Activated CD4-positive, alpha-beta T cell treated with anti-CD3 and anti-CD28 coated beads, Interleukin-2, amount 10 ng/mL, durations not matched to agents 24 days and 14 days (primary cell): ENCODE data around the gene GALNS. TPM values are rescaled to one million over a fixed set of nuclear protein-coding genes. Genes with fewer than 3 reads are reported as not detected.
"Not testable (repeated sequence)": the region's sequence is repeated elsewhere in the genome, so short reads cannot be mapped to it uniquely, and the experiment has no call there.

Source experiments
- DNase-seq: peaks from one replicate; pipeline ENCODE4 v3.0.0; 2022
- H3K27ac Mint-ChIP-seq: one replicate; pipeline ENCODE4 v1.8.0; 2022; ENCODE audit warnings: mild to moderate bottlenecking, mixed read lengths
- H3K27me3 Mint-ChIP-seq: one replicate; pipeline ENCODE4 v1.8.0; 2022; ENCODE audit warnings: mixed read lengths
- H3K36me3 Mint-ChIP-seq: one replicate; pipeline ENCODE4 v1.8.0; 2022; ENCODE audit warnings: low read depth, mild to moderate bottlenecking, mixed read lengths
- H3K4me1 Mint-ChIP-seq: one replicate; pipeline ENCODE4 v1.8.0; 2021; ENCODE audit warnings: mixed read lengths
- H3K4me3 Mint-ChIP-seq: one replicate; pipeline ENCODE4 v1.8.0; 2022; ENCODE audit warnings: mild to moderate bottlenecking, moderate library complexity, mixed read lengths
- H3K9me3 Mint-ChIP-seq: one replicate; pipeline ENCODE4 v1.8.0; 2021; ENCODE audit warnings: mixed read lengths
- intact Hi-C: fragments of 100-400 bp; cut with micrococcal nuclease; formaldehyde crosslinking; loops from one replicate; pipeline ENCODE4 v1.15.1; 2023
- total RNA-seq: library from RNA; stranded (reverse); gene quantifications from 2 replicates; pipeline ENCODE4 v1.2.3, GENCODE V29; 2022

The GALNS gene
- total RNA-seq, 1 donor from 2014 or later = 23.2 TPM

DNA sequence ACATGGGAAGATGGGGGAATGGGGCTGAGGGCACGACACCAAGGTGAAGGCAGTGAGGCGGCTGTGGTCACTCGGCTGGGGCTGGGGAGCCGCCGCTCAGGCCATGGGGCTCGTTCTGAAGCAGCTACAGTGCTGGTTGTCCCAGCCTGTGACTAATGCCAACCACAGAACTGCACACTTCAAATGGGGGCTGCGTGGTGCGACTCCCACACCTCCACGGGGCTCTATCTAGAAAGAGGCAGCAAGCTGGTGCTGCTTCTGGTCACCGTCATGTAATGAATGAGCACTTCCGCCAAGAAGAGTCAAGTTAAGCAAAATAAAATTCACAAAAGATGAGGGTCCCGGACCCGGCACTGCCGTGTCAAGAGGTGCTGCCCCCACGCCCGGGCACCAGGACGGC is 20.0 kb downstream of the GALNS start:
- Mint-ChIP-seq H3K4me1 (no peaks in the 10 kb centered on the region), H3K27ac (no peak overlapping the region), H3K36me3 (no peaks in the 10 kb centered on the region), H3K9me3 (no peaks in the 10 kb centered on the region), H3K4me3 (no peak overlapping the region), H3K27me3 (no peaks in the 10 kb centered on the region)
- intact Hi-C loops = no loop called here
- no peak for DNase-seq

DNA sequence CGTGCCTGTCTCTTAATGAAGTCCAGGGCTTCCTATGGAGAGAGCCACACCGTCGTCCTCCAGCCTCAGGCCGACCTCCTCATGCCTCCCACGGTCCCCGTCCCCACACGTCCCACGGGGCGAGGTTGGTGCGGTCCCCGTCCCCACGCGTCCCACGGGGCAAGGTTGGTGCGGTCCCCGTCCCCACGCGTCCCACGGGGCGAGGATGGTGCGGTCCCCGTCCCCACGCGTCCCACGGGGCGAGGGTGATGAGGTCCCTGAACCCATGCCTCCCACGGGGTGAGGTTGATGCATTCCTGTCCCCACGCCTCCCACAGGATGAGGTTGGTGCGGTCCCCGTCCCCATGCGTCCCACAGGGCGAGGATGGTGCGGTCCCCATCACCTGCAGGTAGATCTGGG is 20.9 kb downstream of the GALNS start:
- Mint-ChIP-seq H3K36me3 (no peaks in the 10 kb centered on the region), H3K9me3 (no peaks in the 10 kb centered on the region), H3K27me3 (no peaks in the 10 kb centered on the region), H3K4me3 (no peak overlapping the region), H3K4me1 (no peaks in the 10 kb centered on the region), H3K27ac (no peak overlapping the region)
- no peak for DNase-seq
- intact Hi-C loops = no loop called here

DNA sequence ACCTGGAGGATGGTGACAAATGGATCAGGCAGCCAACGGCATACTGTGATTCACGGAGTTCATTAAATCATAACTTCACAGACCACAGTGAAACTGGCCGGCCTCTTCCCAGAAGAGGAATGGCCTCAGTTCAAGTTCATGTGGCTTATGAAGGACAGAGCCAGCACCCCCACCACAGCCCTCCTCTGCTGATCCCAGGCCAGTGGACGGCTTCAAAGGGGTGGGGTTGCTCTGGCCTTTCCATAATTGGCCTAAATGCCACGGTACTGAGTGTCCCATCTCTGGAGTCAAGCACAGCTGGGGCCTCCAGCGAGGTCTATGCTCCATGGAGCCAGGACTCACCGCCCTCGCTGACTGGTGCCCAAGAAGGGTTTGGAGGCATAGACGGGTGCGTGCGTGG is 21.4 kb downstream of the GALNS start:
- H3K27me3 Mint-ChIP-seq = no peaks in the 10 kb centered on the region
- H3K36me3 Mint-ChIP-seq = no peaks in the 10 kb centered on the region
- intact Hi-C loops = no loop called here
- no peaks in the 10 kb centered on the region for H3K9me3 Mint-ChIP-seq
- H3K4me3 Mint-ChIP-seq = no peak overlapping the region
- H3K4me1 Mint-ChIP-seq = no peaks in the 10 kb centered on the region
- no peak for DNase-seq
- no peak overlapping the region for H3K27ac Mint-ChIP-seq

DNA sequence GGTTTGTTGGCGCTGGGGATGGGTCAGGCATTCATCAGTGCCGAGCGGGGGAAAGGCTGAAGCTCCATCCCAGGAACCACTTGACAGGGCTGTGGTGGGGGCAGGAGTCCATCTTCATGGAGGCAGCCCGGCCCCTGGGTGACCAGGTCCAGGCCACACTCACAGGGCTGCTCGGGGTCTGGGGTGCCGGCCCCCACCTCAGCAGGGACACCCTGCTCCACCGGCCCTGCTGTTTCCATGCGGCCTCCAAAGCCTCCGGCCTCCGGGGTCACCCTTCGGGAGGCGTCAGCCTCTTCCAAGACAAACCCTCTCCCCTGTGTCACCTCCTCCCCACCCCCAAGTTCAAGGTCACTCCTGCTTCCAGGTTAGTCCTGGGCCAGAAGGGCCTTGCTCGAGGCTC is 22.1 kb downstream of the GALNS start:
- Mint-ChIP-seq H3K27me3 (no peaks in the 10 kb centered on the region), H3K4me3 (no peak overlapping the region), H3K9me3 (no peaks in the 10 kb centered on the region), H3K27ac (no peak overlapping the region), H3K36me3 (no peaks in the 10 kb centered on the region), H3K4me1 (no peaks in the 10 kb centered on the region)
- intact Hi-C loops = no loop called here
- DNase-seq = no peak

DNA sequence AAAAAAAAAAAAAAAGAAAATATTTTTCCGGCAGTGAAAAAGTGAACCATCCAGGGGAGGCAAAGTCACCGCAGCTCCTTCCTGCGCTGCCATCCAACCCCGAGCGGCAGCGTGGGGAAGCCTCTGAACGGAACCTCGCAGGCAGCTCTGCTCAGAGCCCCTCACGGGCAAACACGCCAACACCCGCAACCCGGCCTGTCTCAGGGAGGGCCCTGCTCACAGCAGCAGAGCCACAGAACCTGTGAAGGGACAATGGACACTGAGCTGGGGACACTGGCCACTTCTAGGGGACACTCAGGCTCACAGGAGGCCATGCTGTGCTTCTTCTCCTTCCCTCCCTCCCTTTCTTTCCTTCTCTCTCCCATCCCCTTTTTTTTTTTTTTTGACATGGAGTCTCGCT is 23.7 kb downstream of the GALNS start:
- Mint-ChIP-seq H3K4me3 (no peak overlapping the region), H3K9me3 (no peaks in the 10 kb centered on the region), H3K27me3 (no peaks in the 10 kb centered on the region), H3K4me1 (no peaks in the 10 kb centered on the region), H3K36me3 (no peaks in the 10 kb centered on the region), H3K27ac (no peak overlapping the region)
- no peak for DNase-seq
- intact Hi-C loops = no loop called here

DNA sequence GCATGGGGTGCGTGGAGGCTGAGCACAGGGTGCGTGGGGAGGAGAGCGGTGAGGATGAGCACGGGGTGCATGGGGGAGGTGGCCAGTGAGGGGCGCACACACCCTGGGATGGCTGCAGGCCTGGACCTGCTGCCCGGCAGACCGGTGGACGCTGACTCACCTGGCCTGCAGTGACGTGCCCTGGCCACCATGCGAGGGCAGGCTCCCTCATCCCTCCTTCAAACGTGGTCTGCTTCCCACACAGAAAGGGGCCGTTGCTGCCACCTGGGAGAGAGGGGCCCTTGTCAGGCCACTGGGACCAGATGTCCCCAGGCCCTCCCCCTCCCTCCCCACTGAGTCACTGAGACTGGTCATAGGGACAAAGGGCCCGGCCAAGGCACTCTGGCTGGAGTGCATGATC is 24.9 kb downstream of the GALNS start:
- intact Hi-C loops = no loop called here
- no peaks in the 10 kb centered on the region for H3K36me3 Mint-ChIP-seq
- H3K4me3 Mint-ChIP-seq = no peak overlapping the region
- H3K9me3 Mint-ChIP-seq = no peaks in the 10 kb centered on the region
- no peak for DNase-seq
- H3K27ac Mint-ChIP-seq = no peak overlapping the region
- H3K4me1 Mint-ChIP-seq = no peaks in the 10 kb centered on the region
- H3K27me3 Mint-ChIP-seq = no peaks in the 10 kb centered on the region

DNA sequence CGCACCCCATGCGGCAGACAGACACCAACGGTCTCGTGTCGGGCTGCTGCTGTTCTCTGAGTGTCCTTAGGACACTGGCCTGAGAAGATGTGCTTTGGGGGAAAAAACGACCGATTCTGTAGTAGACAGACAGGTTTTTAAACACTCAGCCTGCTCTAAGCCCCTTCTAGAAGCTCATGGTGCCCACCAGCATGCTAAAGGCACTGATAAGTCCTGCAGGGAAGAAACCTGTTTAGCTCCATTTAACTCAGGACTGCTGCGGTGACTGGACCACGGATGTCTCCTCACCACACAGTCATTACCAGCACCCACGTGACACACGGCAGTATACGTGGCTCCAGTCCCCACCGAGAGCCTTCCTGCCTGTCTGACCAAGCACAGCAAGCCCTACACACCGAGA is 26.0 kb downstream of the GALNS start:
- no peak for DNase-seq
- H3K36me3 Mint-ChIP-seq = peaks cover 2% of the 10 kb centered on the region
- no peak overlapping the region for H3K4me3 Mint-ChIP-seq
- H3K27me3 Mint-ChIP-seq = no peaks in the 10 kb centered on the region
- no peaks in the 10 kb centered on the region for H3K9me3 Mint-ChIP-seq
- H3K27ac Mint-ChIP-seq = no peak overlapping the region
- intact Hi-C loops = no loop called here
- no peaks in the 10 kb centered on the region for H3K4me1 Mint-ChIP-seq

DNA sequence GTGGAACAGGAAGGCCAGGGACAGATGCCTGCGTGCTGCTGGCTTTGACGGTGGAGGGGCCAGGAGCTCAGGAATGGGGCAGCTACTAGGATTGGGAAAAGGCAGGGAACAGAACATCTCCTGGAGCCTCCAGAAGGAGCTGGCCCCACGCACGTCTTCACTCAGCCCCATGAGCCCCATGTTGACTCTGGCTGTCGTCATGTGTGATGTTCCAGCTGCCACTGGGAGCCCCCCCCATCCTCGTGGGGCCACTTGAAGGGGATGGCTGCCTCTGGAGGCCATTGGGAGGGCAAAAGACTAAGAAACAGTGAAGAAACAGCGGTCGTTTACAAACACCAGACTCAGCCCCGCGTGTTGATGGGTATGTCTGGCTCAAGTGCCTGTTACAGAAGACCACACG is 26.5 kb downstream of the GALNS start:
- Mint-ChIP-seq H3K9me3 (no peaks in the 10 kb centered on the region), H3K27ac (no peak overlapping the region), H3K27me3 (no peaks in the 10 kb centered on the region), H3K36me3 (peaks cover 2% of the 10 kb centered on the region), H3K4me1 (no peaks in the 10 kb centered on the region), H3K4me3 (no peak overlapping the region)
- no peak for DNase-seq
- intact Hi-C loops = no loop called here

DNA sequence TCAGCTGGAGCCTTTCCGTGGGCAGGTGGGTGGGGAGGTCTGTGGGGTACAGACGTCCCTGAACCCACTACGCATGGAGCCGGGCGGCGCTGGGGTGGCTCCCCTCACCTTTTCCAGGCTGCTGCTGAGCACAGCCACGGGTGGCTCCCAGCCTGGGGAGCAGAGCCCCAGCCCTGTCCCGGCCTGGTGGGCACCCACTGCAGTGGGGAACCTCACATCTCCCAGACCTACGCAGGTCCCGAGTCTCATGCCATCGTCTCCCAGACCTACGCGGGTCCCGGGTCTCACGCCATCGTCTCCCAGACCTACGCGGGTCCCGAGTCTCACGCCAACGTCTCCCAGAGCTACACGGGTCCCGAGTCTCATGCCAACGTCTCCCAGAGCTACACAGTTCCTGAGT is 28.0 kb downstream of the GALNS start:
- intact Hi-C loops = no loop called here
- Mint-ChIP-seq H3K36me3 (peaks cover 2% of the 10 kb centered on the region), H3K9me3 (no peaks in the 10 kb centered on the region), H3K4me3 (no peak overlapping the region), H3K27me3 (no peaks in the 10 kb centered on the region), H3K27ac (no peak overlapping the region), H3K4me1 (no peaks in the 10 kb centered on the region)
- no peak for DNase-seq

DNA sequence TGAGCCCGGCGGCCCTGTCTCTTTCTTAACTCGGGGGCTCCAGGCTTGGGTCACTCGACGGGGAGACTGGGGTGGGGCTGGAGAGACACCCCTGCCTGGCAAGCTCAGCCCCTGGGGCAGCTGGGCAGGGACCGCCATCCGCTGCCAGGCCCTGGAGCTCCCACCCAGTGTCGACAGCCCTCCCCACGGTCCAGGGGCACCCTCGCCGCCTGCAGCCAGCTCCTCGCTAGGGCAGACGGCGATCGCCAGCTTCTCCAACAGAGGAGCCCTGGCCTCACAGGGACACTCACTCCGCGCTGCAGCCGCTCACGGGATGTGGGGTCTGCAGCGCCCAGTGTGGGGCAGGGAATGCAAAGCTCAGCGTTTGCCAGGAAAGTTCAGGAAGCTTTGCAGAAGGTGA is 29.0 kb downstream of the GALNS start:
- Mint-ChIP-seq H3K4me1 (no peaks in the 10 kb centered on the region), H3K27ac (no peak overlapping the region), H3K4me3 (no peak overlapping the region), H3K36me3 (peaks cover 2% of the 10 kb centered on the region), H3K27me3 (no peaks in the 10 kb centered on the region), H3K9me3 (no peaks in the 10 kb centered on the region)
- intact Hi-C loops = no loop called here
- no peak for DNase-seq

DNA sequence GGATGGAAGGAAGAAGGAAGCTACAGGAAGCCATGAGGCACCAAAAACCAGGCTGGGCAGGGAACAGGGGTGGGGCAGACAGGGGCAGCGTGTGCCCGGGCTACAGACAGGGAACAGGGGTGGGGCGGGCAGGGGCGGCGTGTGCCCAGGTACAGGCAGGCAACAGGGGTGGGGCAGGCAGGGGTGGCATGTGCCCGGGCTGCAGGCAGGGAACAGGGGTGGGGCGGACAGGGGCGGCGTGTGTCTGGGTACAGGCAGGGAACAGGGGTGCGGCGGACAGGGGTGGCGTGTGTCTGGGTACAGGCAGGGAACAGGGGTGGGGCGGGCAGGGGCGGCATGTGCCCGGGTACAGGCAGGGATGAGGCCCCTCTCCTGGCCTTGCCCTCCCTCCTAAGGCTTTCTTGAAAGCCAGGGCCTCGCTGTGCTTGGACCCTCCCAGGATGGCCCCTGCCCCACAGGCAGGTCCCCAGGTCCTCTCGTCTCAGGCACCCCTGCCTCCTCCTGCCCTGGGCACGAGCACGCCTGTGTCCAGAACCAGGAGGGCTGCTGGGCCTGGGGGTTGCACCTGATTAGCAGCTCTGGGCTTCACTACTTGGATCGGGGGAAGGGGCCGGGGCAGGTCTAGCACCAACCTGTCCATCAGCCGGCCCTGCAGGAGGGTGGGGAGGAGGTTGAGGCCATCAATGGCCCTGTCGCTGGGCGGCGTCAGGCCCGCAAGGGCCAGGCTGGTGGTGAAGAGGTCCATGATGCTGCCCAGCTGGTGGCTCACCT is 30.5 kb downstream of the GALNS start:
- Mint-ChIP-seq H3K36me3 (peaks cover 2% of the 10 kb centered on the region), H3K4me3 (no peak overlapping the region), H3K4me1 (no peaks in the 10 kb centered on the region), H3K27ac (no peak overlapping the region), H3K27me3 (no peaks in the 10 kb centered on the region), H3K9me3 (no peaks in the 10 kb centered on the region)
- intact Hi-C loops = no loop called here
- DNase-seq = no peak

DNA sequence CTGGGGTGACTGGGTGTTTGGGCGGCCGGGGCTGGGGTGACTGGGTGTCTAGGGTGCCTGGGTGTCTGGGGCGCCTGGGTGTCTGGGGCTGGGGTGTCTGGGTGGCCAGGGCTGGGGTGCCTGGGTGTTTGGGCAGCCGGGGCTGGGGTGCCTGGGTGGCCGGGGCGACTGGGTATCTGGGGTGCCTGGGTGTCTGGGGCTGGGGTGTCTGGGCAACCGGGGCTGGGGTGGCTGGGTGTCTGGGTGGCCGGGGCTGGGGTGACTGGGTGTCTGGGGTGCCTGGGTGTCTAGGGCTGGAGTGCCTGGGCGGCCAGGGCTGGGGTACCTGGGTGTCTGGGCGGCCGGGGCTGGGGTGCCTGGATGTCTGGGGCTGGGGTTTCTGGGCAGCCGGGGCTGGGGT is 31.6 kb downstream of the GALNS start:
- no peak overlapping the region for H3K27ac Mint-ChIP-seq
- intact Hi-C loops = no loop called here
- no peaks in the 10 kb centered on the region for H3K4me1 Mint-ChIP-seq
- H3K4me3 Mint-ChIP-seq = no peak overlapping the region
- no peaks in the 10 kb centered on the region for H3K9me3 Mint-ChIP-seq
- DNase-seq = no peak
- H3K36me3 Mint-ChIP-seq = peaks cover 2% of the 10 kb centered on the region
- H3K27me3 Mint-ChIP-seq = no peaks in the 10 kb centered on the region

DNA sequence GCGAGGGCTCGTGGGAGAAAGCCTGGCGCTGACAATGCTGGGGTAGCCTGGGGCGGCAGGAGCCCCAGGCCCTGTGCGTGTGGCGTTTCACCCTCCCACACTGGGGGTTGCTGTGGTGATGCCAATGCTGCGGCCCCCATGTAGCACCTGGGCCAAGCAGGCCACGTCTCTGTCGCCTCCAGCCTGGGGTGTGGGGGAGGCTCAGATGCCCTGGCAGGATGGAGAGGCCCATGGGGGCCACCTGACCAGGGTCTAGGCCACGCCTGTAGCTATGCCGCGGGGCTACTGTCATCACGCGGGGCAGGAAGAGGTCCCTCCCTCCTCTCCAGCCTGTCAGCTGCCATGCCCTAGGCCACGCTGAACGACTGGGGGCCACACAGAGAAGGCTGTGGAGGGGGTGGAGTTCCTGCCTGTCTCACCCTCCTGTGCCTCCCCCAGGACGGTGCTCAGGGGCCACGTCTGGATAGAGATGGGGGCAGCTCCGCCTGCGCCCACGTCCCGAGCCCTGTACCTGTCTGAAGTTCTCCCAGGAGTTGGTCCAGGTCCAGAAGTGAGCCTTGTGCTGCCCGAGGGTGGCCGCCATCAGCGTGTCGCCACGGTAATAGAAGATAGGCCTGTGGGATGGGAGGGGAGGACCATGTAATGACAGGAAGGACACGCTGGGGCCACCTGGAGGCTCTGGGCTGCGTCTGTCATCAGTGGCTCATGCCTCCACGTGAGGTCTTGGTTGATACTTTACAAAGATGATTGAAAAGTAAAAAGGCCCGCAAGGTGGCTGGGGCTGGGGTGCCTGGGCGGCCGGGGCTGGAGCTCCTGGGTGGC is 32.3 kb downstream of the GALNS start:
- Mint-ChIP-seq H3K36me3 (peaks cover 2% of the 10 kb centered on the region), H3K4me1 (no peaks in the 10 kb centered on the region), H3K9me3 (no peaks in the 10 kb centered on the region), H3K27me3 (no peaks in the 10 kb centered on the region), H3K4me3 (no peak overlapping the region), H3K27ac (no peak overlapping the region)
- intact Hi-C loops = no loop called here
- no peak for DNase-seq

DNA sequence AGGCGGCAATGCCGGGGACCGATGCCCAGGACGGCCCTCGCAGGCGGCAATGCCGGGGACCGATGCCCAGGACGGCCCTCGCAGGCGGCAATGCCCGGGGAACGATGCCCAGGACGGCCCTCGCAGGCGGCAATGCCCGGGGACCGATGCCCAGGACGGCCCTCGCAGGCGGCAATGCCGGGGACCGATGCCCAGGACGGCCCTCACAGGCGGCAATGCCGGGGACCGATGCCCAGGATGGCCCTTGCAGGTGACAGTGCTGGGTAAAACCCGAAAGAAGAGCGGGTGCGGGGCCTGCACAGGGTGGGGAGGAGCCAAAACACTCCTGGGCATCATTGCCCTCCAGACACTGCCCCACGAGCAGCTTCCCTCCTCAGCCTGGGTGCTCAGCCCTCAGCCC is 33.1 kb downstream of the GALNS start:
- H3K27me3 Mint-ChIP-seq, intact Hi-C loops, H3K4me3 Mint-ChIP-seq, H3K36me3 Mint-ChIP-seq, H3K4me1 Mint-ChIP-seq, H3K9me3 Mint-ChIP-seq, H3K27ac Mint-ChIP-seq, DNase-seq: not testable (repeated sequence)
